GM18519 (cell line): ENCODE measurements around the gene HSPB9.

Source experiments
- ATAC-seq: cut with Tn5 transposase; IDR thresholded peaks from one replicate; pipeline ENCODE4 v1.9.1; 2021; ENCODE audit warnings: mild to moderate bottlenecking, moderate library complexity; ENCODE audit not compliant: unreplicated experiment, low FRiP score

HSPB9 gene

GRCh38 chr17:42118126-42118510 lies 4.5 kb upstream of the HSPB9 start:
- ATAC-seq = no peak

GRCh38 chr17:42118545-42118944 lies 4.1 kb upstream of the HSPB9 start:
- ATAC-seq = no peak

GRCh38 chr17:42119301-42119700 lies 3.3 kb upstream of the HSPB9 start:
- no peak for ATAC-seq

GRCh38 chr17:42120161-42120769 lies 2.3 kb upstream of the HSPB9 start:
- ATAC-seq = no peak

GRCh38 chr17:42120770-42121769 lies 1.5 kb upstream of the HSPB9 start, which contains the start of gene KAT2A:
Gene KAT2A, minus strand, starts transcription at chr17:42121367. Its CDS starts 63 bp downstream, at chr17:42121304.
- ATAC-seq = no peak

- no peak for ATAC-seq
These were observed 1.7 kb downstream of the HSPB9 start for GRCh38 chr17:42124256-42124655.

- no peak for ATAC-seq
These were observed 3.0 kb downstream of the HSPB9 start for GRCh38 chr17:42125565-42125964.

GRCh38 chr17:42126836-42127235 lies 4.2 kb downstream of the HSPB9 start:
- no peak for ATAC-seq

- ATAC-seq = no peak
These were observed 4.8 kb downstream of the HSPB9 start for GRCh38 chr17:42127414-42127813.

- ATAC-seq = no peak
These were observed 6.7 kb downstream of the HSPB9 start for GRCh38 chr17:42129109-42129837.

- no peak for ATAC-seq
These were observed 7.8 kb downstream of the HSPB9 start for GRCh38 chr17:42130310-42130936.

- ATAC-seq = no peak
These were observed 8.6 kb downstream of the HSPB9 start for GRCh38 chr17:42131232-42131631.

GRCh38 chr17:42131981-42132432 lies 9.4 kb downstream of the HSPB9 start:
- no peak for ATAC-seq

GRCh38 chr17:42132941-42133340 lies 10.3 kb downstream of the HSPB9 start:
- ATAC-seq = no peak

- no peak for ATAC-seq
These were observed 10.9 kb downstream of the HSPB9 start for GRCh38 chr17:42133461-42134041.

GRCh38 chr17:42135151-42135550 lies 12.5 kb downstream of the HSPB9 start:
- ATAC-seq = no peak

- no peak for ATAC-seq
These were observed 13.4 kb downstream of the HSPB9 start for GRCh38 chr17:42135664-42136653.

- ATAC-seq = no peak
These were observed 14.0 kb downstream of the HSPB9 start for GRCh38 chr17:42136654-42137051.
